Right forelimb (tissue), 1 donor: Measurements from ENCODE around the gene FAM3D.
A peak's percentile ranks its signal among the peaks of the same experiment; 100 is the strongest.

Source experiments
- DNase-seq: peaks from one replicate; pipeline ENCODE4 v3.0.0-alpha.2; 2018

The FAM3D gene

DNA sequence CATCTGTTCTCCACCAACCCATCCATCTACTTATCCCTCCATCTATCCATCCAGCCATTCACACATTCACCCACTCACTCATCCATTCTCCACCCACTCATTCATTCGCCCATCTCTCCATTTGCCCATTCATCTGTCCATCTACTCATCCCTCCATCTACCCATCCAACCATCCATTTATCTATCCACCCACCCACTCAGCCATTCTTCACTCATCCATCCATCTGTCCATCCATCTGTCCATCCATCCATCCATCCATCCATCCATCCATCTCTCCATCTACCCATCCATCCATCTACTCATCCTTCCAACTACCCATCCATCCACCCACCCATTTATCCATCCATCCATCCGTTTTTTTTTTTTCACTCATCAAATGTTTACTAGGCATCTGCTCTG, 13.9 kb downstream of the FAM3D start:
- no peak for DNase-seq

DNA sequence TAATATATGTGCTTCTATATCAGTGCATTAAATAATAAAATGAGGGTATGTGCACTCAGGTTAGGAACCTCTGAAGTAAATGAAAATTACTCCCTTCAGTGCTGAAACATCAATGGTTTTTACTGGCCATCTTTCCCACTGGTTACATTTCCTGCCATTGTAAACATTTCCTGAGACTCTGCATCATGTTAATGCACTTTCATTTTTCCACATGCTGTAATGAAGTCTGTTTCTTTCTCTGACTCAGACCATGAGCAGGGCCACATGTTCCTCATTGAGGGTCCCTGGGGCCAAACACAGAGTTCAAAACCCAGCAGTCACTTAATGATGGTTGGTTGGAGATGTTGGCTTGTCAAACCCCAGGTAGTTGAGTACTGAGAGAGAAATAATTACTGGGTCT, 15.3 kb downstream of the FAM3D start:
- no peak for DNase-seq

DNA sequence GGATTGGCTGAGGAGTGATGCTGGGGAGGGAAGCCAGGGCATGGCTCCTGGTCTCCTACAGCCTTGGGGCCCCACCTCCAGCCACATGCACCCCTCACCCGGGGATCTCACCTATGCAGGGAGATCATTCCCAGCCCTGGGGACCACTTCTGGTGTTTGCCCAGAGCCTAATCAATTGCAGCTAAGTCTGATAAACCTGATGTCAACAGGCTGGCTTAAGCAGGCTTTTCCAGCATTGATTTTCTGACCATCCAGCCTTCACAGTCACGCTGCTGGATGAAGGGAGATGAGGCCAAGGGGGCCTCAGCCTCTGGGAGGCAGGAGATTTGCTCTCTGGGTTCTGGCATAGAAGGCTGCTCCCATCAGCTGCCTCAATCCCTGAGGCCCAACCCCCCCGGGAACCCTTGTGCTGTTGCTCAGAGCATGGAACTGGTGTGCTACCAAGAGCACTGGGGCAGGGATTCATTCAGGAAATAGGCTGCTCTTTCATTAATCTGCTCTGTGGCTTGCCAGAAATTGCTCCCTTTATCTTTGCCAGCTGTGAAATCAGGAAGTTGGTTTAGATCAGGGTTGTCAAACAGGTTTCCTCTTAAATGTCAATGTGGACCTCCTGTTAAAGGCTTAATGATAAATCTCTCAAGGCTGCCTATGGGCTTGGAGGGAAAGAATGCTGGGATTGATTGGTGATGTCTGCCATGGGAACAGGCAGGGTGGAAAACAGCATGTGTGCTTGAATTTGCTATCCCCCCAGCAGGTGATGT, 19.0 kb downstream of the FAM3D start:
- DNase-seq, result no peak

DNA sequence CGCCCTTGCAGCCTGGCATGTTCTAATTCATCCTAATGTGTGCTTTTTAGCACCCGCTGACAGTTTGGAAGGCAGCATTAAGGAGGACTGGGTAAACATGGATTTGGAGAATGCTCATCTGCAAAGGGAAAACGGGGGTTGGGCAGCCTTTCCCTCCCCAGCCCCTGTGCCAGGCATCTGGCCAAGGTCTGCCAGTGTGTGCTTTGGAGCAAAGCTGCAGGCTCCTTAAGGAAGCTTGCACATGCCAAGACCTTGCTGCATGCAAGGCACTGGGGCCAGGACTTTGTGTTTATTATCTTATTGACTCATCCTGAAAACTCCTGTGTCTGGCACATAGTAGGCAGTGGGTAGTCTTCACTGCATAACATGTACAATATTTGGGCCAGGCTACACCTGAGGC, 20.1 kb downstream of the FAM3D start:
- no peak for DNase-seq

DNA sequence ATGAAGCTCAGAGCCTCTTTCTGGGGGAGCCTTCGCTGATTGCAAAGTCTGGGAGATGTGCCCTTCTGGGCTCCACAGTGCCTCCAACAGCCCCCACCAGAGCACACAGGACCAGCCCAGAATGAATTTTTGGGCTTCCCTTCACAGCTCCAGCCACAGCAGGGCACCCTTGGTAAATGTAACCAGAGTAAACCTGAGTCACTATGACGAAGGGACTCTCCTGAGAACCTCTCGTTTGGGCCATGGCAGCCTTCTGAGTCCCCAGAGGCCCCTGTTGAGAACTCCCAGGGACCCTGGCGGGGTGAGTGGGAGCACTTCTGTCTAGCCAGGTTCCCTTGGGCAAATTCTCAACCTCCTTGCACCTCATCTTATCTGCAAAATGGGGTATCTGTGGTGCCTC, 20.8 kb downstream of the FAM3D start:
- DNase-seq, result no peak

DNA sequence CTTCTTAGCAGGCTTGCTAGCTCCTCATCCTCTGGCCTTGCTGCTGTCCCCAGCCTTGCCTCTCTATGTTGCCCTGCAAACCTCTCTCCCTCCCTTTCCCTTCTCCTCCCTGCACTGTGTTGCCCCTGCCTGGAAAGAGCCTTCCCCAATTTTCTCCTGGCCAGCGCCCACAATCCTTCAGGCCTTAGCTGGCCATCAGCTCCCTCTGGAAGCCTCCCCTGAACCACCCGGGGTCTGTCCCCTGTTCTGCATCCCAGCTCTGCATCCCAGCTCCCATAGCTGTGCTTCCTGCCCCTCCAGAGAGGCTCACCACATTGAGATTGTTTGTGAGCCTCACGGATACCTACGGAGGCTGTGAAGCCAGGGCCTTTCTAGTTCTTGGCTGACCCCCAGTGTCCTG, 23.7 kb downstream of the FAM3D start:
- DNase-seq, result no peak

DNA sequence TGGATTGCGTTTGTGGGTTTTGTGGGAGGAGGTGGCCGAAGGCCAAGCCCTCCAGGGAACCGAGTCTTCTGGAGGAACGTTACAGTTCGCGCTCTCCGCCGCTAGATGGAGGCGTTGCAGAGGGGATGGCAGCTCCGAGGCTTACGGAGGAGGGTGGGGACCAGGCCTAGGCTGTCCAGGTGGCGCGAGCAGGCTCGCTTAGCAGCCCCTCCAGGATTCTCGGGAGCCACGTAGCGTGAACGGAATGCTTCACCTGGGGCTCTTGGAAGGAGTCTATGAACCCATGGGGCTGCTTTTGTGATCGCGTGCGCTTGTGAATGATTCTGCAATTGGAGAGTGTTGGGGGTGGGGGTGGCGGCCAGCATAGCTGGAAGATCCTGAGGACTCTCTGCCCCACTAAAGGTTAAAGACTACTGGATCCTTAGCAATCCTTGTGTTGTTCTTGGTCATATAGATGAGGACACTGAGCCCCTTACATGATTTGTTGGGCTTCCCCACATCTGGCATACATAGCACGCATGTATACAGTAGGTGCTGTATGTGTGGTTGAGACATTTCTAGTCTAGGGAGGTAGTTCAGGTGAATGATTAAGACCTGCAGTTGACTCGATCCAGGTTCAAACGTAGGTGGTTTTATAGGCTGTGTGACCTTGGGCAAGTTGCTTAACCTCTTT, 25.7 kb downstream of the FAM3D start:
- peak; percentile 81 for DNase-seq

DNA sequence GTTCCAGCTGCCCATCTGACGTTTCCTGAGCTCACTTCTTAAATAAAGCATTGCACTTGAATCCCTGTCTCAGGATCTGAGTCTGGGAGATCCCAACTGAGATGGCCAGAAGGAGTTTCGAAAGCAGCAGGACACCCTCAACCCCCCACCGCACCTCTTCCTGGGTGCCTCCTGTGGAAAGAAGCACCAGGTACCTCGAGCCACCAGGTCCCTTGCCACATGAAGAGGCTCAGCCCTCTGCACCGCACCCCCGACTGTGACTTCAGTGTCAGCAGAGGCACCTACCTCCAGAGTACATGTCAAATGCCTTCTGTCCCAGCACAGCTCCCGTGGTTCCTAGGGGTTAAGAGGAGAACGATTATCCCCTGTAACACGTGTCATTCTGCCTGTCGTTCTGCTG, 26.7 kb downstream of the FAM3D start:
- DNase-seq, result no peak

DNA sequence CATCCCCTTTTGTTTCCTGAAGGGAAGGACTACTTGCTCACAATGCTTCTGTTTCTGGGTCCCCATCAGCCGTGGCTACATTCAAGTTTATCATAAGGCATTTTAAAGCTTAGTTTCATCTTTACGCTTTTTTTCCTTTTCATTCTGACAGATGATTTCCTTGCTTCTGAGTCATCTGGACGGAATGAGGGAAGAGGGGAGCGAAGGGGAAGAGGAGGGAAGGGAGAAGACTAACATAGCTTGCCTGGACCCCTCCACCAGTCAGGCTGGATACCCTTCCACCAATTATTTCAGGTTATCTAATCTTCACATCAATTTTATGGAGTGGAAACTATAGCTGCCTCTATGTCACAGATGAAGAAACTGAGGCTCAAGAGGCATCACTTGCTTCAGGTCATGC, 27.6 kb downstream of the FAM3D start:
- DNase-seq, result no peak

DNA sequence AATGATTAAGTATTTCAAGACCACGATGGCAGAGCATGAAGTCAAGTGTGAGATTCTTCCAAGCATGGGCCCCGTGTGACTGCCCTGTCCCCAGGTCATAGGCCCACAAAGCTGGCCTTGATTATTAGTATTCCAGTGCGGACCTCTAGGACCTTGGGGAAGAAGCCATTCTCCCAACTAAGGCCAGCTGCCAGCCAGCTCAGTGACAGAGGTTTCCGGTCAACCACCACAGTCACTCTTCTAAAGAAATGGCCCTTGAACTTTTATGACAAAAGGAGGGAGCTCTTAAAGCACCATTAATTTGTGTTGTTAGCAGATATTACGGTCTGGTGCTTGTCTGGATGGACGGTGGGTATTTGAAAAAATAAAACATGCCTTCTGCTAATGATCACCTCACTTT, 28.0 kb downstream of the FAM3D start:
- no peak for DNase-seq

DNA sequence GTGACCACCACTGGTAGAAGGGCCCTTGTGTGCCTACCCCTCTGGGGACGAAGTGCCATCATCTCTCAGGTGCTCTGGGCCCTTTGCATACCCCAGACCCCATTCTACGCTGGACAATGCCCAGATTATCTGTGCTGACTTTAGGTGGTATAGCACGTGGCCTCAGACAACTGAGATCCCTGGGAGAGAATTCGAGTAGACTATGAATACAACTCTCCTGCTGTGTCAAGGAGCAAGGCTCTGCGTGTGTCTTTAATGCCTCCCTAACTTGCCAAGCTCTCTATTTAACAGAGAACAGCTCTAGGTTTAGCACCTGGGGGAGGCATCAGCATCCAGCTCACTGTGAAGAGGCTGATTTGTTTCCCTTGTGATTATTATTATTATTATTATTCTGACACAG, 29.1 kb downstream of the FAM3D start:
- no peak for DNase-seq

DNA sequence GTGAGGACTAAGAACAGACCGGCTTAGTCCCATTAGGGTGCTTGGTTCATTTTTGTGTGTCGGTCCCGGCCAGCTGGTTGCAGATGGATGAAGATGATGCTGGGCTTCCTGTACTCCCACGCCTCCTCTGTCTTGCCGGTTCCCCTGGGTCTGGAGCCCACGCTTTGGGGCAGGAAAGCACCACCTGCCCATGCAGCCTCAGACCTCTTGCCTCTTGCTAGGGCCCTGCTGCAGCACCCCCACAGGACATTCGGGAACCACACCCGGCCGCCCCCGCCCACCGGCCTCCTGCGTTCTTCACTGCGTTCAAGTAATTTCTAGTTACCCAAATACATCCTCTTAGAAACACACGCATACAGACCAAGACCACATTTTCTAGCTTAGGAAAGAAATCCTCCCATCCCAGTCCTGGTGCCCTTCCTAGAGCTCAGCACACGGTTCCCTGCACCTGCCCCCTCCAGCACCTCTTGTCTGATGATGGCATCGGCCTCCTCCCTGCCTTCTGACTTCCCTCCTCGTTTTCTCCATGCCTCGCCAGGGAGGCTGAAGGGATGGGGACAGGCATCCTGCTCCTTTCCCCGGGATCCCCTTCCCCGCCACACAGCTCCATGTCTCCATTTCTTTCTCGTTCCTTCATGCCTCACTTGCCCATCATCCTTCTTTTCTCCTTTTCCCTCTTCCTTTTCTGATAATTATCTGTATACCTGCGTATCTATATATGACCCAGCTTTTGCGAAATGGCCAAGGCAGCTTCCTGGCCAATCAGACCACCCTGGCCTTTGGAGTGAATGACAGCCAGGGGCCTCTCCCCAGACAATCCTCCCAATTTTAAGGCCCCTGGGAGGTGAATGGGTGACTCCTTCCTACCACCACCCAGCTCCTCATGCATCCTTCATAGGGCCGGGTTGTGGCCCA, 30.9 kb downstream of the FAM3D start:
- DNase-seq, result no peak

DNA sequence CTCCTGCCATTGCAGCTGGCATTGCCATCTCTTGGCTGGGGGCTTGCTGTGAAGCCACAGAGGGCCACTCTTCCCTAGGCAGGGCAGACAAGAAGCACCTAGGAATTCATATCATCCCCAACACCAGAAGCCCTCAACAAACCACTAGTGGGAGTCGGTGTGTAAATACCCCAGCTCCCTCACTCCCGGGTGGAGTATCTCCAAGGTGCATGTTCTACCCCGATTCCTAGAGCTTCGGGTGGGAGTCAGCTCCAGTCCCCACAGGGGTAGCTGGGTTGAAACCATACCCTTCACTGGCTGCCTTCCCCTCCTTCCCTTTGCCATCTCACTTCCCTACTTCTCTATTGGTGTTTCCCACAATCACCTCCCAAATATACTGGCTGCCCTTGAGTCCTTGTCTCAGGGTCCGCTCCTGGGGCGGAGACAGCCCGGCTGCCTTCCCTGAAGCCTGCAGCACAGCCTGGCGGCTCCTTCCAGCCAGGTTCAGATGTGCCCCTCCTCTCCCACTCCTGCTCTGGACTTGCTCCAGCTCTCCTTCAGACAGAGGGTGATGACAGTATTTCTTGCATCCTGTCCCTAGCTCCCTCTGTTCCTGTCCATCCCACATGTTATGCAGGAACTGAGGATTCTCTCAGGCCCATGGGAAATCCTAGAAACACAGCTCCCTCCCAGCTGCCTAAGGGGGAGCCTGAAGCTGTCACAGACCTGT, 33.3 kb downstream of the FAM3D start:
- DNase-seq, result no peak

DNA sequence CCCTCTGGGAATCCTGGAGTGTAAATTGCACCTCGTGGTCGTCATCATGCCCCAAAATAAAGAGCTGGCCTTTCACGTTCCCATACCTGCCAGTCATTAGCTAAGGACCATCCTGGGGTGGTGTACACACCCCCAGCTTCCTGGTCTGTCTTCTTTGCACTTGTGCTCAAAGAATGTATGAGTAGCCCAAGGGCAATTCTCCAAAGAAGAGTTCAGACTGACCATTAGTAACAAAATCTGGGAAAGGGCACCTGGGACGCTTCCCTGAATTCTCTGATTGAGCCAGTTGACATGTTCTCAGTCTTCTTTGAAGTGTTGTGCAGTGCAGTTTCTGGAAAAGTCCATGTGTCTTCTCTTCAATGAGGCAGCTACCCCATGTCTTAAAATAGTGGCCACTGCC, 34.8 kb downstream of the FAM3D start:
- DNase-seq, result no peak

DNA sequence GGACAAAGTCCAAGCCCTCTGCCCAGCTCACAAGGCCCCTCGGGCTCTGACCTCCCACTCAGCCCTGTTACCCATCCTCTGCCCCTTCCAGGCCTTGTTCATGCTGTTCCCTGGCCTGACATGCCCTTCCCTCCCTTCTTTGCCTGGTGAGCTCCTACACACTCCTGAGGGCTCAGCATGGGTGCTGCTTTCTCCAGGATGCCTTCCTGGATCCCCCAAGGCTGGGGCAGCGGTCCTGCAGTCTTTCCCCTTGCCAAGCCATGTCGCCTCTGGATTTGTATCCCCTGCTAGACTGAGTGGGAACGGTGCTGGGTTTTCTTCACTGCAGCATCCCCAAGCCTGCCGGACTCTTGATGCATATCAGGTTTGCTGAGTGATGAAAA, 35.9 kb downstream of the FAM3D start:
- DNase-seq, result no peak

DNA sequence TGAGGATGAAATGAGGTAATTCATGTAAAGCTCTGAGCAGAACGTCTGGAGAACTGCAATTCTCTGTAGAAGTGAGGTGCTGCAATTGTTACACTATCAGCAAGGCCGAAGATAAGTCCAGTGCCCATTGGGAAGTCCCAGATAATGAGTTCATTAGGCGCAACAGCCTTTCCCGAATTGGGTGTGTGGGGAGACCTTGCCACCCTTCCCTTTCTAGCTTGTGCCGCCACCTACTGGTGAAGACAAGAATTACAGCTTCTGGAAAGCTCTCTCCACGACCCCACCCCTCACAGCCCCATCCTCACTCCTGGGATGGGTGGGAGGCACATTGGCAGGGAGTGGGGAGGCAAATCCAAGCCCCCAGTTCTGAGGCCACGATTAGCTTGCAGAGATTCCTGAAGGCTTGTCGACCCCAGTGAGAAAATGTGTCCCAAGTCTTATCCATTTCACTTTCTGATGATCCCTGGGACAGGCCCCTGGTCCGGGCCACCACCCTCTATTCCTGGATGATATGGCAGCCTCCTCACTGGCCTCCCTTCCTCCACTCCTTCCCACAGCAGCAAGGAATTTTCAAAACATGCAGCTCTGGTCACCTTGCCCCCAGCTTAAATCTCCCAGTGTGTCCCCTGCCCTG, 36.4 kb downstream of the FAM3D start:
- DNase-seq, result peak; percentile 80

DNA sequence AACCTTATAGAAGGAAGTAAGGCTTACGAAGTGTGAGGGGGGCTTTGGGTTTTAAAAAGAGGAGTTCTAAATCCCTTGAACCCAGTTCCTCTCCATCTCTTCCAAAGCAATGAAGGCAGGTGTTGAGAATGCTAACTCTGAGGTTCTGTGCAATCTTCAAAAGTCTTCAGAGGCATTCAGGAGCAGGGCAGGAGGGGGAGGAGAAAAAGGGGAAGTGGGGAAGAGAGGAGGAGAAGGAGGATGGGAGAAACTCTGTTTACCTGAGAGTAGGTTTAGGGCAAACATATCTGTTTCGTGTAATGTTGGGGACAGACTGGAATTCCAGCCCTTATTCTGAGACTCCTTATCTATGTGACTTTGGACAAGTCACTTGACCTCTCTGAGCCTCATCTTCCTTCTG, 36.9 kb downstream of the FAM3D start:
- no peak for DNase-seq

DNA sequence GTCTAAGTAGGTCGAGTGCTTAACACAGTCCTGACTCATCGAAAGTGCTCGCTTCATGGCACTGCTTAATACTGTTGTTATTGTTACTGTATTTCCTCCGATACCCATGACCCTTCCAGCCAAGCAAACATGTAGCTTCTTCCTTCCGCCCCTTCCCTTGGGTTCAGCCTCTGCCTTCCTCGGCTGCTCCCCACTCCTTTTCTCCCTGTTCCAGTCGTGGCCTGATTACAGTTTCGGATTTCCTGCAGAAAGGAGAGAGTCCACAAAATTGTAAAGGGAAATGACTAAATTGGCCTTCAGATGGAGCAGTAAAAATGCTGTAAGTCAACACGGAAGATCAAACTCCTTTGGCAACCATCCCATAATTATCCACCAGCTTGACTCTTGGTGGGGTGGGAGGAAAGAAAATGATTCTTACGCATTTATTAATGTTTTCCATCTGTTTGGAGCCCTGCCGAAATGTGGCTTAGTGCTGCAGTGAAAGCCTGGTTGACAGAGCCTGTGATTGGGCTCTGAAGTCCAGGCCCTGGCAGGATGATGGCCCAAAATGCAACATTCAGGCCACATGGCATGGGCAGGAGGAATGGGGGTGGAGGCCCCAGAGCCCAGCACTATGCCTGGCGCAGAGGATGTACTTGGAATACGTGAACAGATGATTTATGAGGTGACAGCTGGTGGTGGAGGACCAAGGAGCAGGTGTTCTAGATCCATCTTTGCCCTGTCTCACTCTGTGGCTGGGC, 37.6 kb downstream of the FAM3D start:
- peak; percentile 82 for DNase-seq

DNA sequence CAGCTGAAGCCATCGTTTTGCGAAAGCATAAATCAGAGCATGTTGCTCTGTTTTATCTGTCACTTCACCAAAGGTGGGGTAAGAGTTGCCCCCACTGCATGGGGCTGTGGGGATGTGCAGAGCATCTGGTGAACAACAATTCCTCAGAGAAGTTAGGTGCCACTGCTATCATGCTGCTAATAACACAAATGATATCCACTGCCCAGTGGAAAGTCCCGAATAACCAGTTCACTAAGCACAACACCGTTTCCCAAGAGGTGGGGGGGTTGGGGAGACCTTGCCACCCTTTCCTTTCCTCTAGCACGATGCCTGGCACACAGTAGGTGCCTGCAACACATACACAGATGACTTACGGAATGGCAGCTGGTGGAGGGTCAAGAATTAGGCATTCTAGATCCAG, 38.6 kb downstream of the FAM3D start:
- DNase-seq, result no peak

DNA sequence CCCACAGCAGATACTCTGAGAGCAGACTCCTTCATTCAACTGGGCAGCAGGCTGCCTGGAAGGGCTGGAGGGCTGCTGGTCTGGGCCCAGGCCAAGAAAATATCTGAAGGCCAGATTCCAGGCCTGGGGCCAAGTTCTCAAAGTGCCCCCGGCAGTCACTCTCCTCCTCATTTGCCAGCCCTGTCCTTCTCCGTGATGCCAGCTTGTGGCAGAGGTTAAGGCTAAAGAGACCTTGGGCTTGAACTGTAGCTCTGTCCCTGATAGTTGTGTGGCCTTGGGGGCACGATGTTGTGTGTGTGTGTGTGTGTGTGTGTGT, 39.0 kb downstream of the FAM3D start:
- peak; percentile 59 for DNase-seq

DNA sequence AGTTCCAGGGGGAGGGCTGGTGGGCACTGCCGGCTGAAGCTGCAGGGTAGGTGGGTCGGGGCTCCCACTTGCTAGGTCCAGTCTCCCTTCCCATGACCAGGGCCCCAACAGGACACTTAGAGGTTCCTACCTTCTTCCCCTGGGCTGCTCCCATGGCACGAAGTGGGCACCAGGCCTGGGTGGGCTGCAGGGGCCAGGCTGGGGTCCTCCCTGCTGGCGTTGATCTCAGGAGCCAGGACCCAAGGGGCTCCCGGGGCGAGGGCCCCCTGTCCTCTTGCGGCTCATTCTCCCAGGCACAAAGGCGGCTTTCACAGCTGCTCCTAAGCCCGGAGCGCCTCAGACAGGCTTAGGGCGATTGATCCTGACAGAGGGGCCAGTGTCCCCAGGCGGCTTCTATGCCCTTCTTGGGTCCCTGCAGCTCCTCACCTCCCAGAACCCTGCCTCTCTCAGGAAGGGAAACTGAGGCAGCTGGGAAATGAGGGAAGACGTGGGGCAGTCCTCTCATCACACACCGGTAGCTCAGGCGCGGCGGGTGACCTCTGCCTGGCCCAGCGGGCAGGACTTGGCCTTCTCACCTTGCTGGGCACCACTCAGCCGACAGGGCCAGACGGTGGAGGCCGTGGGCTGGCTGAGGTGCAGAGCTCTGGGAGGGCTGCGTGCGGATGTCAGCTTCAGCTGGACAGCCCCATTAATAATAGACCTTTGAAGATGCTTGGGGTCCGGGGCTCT, 39.6 kb downstream of the FAM3D start:
- no peak for DNase-seq
